Epithelial cell of esophagus (primary cell): ENCODE measurements around the gene LTBP2.
"Not testable (repeated sequence)": the region's sequence is repeated elsewhere in the genome, so short reads cannot be mapped to it uniquely, and the experiment has no call there.

Experiments used
- DNase-seq: peaks from one replicate; pipeline ENCODE4 v3.0.0; 2010; ENCODE audit warnings: low read depth
- H3K4me3 ChIP-seq: 2 replicates; pipeline ENCODE4 v1.5.1; 2011; ENCODE audit warnings: mild to moderate bottlenecking, low read length, control low read depth
- CTCF ChIP-seq: IDR thresholded peaks from 2 replicates; pipeline ENCODE4 v1.5.1; 2011; ENCODE audit warnings: low read depth, mild to moderate bottlenecking, low read length, control low read depth, inconsistent platforms; ENCODE audit not compliant: insufficient read depth; ENCODE audit errors: missing control alignments

The LTBP2 gene

DNA sequence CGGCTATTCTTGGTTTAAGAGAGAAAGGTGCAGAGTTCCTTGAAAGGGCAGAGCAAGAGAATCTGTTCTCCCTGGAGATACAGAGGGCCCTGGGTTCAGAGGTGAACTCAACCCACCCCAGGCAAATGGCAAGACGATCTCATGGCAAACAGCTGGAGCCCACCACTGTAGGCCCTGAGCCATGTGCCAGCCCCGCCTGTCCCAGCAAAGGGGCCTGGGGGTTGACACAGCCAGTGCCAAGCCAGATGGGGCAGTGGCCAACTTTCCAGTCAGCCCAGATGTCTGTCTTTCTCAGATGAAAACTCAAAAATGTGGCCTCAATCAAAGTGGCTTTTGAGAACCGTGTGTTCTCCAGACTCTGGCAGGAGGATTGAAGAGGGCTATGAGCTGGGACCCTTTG, 66.7 kb downstream of the LTBP2 start:
- H3K4me3 ChIP-seq: no peak overlapping the region
- no peak for DNase-seq
- no peak for TF ChIP-seq CTCF

GRCh38 chr14:74543771-74544438, 68.1 kb downstream of the LTBP2 start:
- no peak for DNase-seq
- no peak for TF ChIP-seq CTCF
- H3K4me3 ChIP-seq: no peak overlapping the region

DNA sequence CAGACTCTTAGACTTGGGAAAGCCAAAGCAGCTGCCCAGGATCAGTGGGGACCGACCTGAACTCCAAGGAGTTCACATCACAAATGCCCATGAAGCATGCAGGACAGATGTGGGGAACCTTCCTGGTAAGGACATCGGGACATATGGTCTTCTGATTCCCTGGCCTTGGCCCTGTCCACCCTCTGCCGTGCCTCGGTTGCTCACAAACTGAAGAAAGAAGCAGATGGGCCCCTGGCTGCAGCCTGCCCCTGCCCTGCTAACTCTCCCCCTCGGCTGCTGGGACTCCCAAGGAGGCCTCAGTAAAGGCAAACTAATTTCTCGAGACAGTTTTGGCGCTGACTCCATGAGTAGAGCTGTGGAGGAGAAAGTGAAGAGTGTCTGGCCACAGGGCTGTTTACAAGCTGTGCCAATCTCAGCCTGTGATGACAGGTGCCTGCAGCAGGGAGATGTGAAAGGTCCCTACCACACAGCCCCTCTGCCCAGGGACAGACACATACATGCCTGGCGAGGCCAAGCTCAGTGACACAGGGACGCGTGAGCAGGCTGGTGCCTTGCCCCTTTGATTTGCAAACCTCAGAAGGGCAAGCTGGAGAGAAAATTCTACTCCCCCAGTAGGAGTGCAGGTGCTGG, 69.9 kb downstream of the LTBP2 start:
- DNase-seq: no peak
- H3K4me3 ChIP-seq: no peak overlapping the region
- TF ChIP-seq CTCF: no peak

DNA sequence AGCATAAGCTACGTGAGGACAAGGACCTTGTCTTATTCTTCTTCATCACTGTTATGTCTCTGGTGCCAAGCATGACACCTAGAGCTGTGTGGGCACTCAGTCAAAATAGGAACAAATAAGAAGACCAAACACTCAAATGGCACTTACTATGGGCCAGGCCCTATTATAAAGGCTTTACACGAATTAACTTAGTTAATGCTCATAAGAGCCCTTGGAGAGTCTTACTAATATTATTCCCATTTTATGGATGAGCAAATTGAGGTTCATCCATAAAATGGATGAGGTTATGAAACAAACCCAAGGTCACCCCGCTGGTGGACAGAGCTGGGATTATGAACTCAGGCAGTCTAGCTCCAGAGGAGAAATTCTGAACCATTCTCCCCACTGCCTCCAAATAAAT, 70.8 kb downstream of the LTBP2 start:
- no peak for DNase-seq
- H3K4me3 ChIP-seq: no peak overlapping the region
- TF ChIP-seq CTCF: no peak

DNA sequence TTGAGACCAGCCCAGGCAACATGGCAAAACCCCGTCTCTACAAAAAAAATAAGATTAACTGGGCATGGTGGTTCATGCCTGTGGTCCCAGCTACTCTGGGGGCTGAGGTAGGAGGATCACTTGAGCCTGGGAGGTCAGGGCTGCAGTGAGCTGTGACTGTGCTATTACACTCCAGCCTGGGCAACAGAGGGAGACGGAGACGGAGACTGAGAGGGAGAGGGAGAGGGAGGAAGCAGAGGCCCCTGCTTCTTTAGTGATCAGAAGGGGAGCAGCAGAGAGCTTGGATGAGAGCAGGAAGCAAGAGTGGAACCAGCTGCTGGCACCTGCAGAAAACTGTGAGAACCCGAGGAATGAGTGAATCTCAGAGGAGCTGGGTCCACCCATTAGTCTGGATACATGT, 72.5 kb downstream of the LTBP2 start:
- DNase-seq: no peak
- TF ChIP-seq CTCF: no peak

DNA sequence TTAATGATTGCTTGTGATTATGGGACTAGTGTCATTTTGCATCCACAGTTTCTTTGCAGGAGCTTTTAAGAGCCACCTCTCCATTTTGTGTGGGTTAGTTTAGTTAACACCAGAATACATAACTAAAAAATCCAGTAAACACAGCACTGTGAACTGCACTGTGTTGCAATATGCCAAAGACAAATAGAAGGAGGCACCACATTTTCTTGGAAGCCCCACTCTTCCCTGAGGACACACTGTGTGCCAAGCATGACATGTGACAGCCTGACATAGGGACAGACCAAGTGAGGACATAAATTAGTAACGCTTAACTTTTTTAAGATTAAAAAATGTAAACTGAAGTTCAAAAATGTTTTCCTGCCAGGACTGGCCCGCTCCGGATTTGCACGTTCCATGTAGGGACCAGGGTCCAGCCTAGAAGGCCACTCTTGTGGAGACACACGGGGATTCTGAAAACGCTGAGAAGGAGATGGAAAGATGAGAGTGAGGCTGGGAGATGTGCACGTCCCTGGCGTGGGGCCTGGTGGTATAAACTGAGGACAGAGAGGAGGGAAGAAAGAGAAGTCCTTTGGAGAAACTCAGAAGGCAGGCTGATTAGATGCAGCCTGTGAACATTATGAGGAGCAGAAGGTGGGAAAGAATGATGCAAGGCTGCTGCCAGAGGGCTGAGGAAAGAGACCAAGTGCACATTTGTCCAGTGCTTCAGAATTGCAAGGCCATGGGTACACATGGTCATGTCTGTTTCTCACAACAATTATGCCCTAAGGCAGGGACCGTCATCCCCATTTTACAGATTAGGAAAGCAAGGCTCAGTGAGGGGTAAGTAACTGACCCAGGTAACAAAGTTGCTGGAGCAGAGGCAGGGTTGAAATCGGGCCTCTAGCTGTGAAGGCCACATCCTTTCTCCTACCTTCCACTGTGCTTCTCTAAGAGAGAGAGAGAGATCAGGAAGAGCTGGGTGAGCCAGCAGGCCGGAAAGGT, 73.3 kb downstream of the LTBP2 start:
- no peak for TF ChIP-seq CTCF
- DNase-seq: no peak
- H3K4me3 ChIP-seq: no peak overlapping the region

More for the DNA sequence above, 72.5 kb downstream of the LTBP2 start:
- H3K4me3 ChIP-seq: no peak overlapping the region

DNA sequence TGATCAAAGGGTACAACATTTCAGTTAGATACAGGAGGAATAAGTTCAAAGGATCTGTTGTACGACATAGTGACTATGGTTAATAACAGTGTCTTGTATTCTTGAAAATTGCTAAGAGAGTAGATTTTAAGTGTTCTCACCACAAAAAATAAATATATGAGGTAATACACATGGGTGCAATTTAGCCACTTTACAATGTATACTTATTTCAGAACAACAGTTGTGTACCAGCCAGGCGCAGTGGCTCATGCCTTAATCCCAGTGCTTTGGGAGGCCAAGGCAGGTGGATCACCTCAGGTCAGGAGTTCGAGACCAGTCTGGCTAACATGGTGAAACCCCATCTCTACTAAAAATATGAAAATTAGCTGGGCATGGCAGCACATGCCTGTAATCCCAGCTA, 75.7 kb downstream of the LTBP2 start:
- H3K4me3 ChIP-seq, DNase-seq: not testable (repeated sequence)
